Vagina (tissue), 2 donors: ENCODE measurements around the gene PBX1. TPM values are rescaled to one million over a fixed set of nuclear protein-coding genes. Genes with fewer than 3 reads are reported as not detected.

Experiments
- DNase-seq, 2 donors: peaks; one replicate each; pipeline ENCODE4 v3.0.0-alpha.2; 2017; ENCODE audit errors: extremely low spot score in 2 of 2
- H3K27ac ChIP-seq: fragments of 200-600 bp; sonication (generic); one replicate; pipeline ENCODE4 v1.5.1; 2019
- H3K27me3 ChIP-seq: fragments of 200-600 bp; sonication (generic); one replicate; pipeline ENCODE4 v1.5.1; 2019
- H3K36me3 ChIP-seq, 2 donors: fragments of 200-600 bp; sonication (generic); one replicate each; pipeline ENCODE4 v1.5.1; 2017 to 2019
- H3K4me1 ChIP-seq: fragments of 200-600 bp; sonication (generic); one replicate; pipeline ENCODE4 v1.5.1; 2019
- H3K4me3 ChIP-seq, 2 donors: fragments of 200-600 bp; sonication (generic); 1 replicate in 1 of 2; 2 replicates in 1 of 2; pipeline ENCODE4 v1.5.1; 2016 to 2019
- H3K9me3 ChIP-seq: fragments of 200-600 bp; sonication (generic); one replicate; pipeline ENCODE4 v1.5.1; 2019
- POLR2A ChIP-seq, 2 donors: fragments of 450-650 bp; IDR thresholded peaks; one replicate each; pipeline ENCODE4 v1.6.1; 2017; ENCODE audit warnings: antibody characterized with exemption in 2 of 2, mild to moderate bottlenecking in 2 of 2, moderate library complexity in 2 of 2
- POLR2AphosphoS5 ChIP-seq, 2 donors: sonication (generic); formaldehyde crosslinking; IDR thresholded peaks; one replicate each; pipeline ENCODE4 v1.9.0; 2017; ENCODE audit warnings: antibody characterized with exemption in 2 of 2, mild to moderate bottlenecking in 2 of 2, low read depth in 1 of 2; ENCODE audit not compliant: insufficient read depth in 1 of 2
- intact Hi-C: fragments of 100-400 bp; cut with DNase I; formaldehyde crosslinking; loops from one replicate; pipeline ENCODE4 v1.15.1; 2023
- total RNA-seq: library from RNA; depleted of rRNA; stranded (reverse); fragments of >200 nt; gene quantifications from one replicate; pipeline ENCODE4 v1.2.3, GENCODE V29; 2016
- TF ChIP-seq, protein P1 (sequence below), 3 experiments: fragments of 450-650 bp in 2 of 3; fragments of 200-600 bp in 1 of 3; sonication (generic) in 1 of 3; IDR thresholded peaks; one replicate each; pipeline ENCODE4 v1.5.1; 2017 to 2019; ENCODE audit warnings: antibody characterized with exemption in 3 of 3, mild to moderate bottlenecking in 2 of 3, moderate library complexity in 2 of 3

PBX1 gene
- total RNA-seq, 1 donor from 2014 or later = 69.0 TPM

DNA sequence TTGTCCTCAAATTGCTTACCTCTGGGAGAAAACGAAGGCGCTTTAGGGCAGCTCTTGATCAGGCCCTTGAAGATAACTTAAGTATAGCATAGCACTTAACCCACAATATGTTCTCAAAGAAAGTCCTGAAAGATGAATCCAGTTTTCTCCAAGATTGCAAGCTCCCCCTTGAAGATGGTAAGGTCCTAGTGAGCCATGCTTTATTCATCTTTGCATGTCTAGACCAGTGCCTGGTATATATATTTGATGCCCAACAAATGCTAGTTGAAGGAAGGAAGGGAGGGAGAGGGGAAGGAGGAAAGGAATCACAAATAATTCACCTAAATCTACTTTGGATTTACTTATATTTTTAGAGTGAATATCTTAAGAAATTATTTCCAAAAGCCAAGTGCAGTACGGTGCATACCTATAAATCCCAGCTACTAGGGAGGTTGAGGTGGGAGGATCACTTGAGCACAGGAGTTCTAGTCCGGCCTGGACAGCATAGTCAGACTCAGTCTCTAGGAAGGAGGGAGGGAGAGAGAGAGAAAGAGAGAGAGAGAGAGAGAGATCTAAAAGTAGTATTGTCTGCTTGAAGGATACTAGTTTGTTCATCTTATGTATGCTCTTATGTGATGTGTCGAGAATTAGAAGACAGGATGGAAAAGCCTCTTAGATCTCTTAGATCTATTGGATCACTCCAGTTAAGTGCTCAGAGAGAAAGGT lies 25.0 kb downstream of the PBX1 start:
- H3K27ac ChIP-seq = peak overlapping the region; percentile 88
- peaks cover 77% of the 10 kb centered on the region for H3K4me1 ChIP-seq
- no peak overlapping the region for H3K4me3 ChIP-seq
- H3K27me3 ChIP-seq = no peaks in the 10 kb centered on the region
- TF ChIP-seq, protein P1, sequence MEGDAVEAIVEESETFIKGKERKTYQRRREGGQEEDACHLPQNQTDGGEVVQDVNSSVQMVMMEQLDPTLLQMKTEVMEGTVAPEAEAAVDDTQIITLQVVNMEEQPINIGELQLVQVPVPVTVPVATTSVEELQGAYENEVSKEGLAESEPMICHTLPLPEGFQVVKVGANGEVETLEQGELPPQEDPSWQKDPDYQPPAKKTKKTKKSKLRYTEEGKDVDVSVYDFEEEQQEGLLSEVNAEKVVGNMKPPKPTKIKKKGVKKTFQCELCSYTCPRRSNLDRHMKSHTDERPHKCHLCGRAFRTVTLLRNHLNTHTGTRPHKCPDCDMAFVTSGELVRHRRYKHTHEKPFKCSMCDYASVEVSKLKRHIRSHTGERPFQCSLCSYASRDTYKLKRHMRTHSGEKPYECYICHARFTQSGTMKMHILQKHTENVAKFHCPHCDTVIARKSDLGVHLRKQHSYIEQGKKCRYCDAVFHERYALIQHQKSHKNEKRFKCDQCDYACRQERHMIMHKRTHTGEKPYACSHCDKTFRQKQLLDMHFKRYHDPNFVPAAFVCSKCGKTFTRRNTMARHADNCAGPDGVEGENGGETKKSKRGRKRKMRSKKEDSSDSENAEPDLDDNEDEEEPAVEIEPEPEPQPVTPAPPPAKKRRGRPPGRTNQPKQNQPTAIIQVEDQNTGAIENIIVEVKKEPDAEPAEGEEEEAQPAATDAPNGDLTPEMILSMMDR (IDR thresholded peaks at IDR 0.05) = no peak
- no peak for TF ChIP-seq POLR2A (IDR thresholded peaks at IDR 0.05)
- no peak for TF ChIP-seq POLR2AphosphoS5 (IDR thresholded peaks at IDR 0.05; ENCODE audit: insufficient read depth in 1 of 2, low read depth in 1 of 2)
- no peak for DNase-seq
- no peaks in the 10 kb centered on the region for H3K9me3 ChIP-seq
- intact Hi-C loops = no loop called here
- H3K36me3 ChIP-seq = no peaks in the 10 kb centered on the region

DNA sequence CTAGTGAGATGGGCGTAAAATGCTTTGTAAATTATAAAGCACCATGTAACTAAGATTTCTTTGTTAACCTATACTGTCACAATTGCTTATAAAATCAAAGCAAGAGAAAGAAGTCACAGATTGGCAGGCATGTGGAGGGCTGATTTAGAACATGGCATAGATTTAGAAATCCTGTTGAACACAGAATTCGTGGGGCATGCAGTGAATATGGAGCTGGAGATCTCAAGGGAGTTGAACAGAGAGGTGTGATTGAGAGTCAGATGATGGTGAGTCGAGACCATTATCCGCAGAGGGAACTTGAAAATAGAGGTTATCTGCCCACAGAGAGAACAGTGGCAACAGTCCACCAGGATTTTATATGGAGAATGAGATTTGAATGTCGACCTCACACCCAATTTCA lies 27.6 kb downstream of the PBX1 start:
- no peaks in the 10 kb centered on the region for H3K9me3 ChIP-seq
- H3K4me1 ChIP-seq = peaks cover 85% of the 10 kb centered on the region
- intact Hi-C loops = no loop called here
- H3K27ac ChIP-seq = peak overlapping the region; percentile 88
- peak overlapping the region in 1 of 2 donors; percentile 6 for H3K4me3 ChIP-seq
- no peaks in the 10 kb centered on the region for H3K27me3 ChIP-seq
- no peaks in the 10 kb centered on the region for H3K36me3 ChIP-seq
- DNase-seq = no peak
- TF ChIP-seq POLR2A (IDR thresholded peaks at IDR 0.05) (no peak), POLR2AphosphoS5 (IDR thresholded peaks at IDR 0.05; ENCODE audit: insufficient read depth in 1 of 2, low read depth in 1 of 2) (no peak)
- TF ChIP-seq, protein P1 (IDR thresholded peaks at IDR 0.05) = no peak

DNA sequence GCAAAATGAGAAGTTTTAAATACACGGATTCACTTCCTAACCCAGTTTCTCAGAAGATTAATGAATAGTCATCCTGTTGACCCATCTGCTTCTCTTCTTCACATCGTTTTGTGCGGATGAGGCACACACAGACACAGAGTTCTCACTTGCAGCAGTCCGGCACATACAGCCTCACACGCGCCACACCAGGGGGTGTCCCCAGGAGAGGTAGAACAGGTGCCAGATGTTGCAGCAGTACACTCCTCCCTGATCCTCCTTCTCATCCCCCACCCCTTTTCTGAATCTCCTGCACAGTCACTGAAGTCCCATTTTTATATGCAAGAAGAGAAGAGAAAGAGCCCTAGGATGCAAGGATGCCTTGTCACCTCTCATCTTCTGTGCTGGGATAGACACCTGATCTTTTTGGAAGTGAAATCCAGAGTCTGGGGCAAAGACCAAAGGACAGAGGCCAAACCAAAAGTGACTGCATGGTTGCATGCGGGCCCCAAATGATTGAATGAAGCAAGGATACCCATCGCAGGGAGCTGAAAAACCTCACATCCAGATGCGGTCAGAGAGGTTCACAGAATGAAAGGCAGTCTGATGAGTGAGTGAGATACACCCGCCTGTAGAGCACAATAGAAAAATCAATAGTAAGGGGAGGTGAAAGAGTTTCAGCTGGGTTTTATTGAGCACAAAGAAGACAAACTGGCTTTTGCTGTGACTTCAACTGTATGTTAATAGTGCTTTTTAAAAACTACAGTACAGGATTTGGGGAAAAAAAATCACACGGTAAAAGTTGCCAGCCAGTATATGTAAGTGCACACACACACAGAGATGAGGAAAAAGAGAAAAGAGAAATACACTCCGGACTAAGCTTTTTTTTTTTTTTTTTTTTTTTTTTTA lies 28.9 kb downstream of the PBX1 start:
- H3K4me3 ChIP-seq = peak overlapping the region in 1 of 2 donors; percentile 38
- TF ChIP-seq POLR2AphosphoS5 (IDR thresholded peaks at IDR 0.05; ENCODE audit: insufficient read depth in 1 of 2, low read depth in 1 of 2) = no peak
- TF ChIP-seq, protein P1 (IDR thresholded peaks at IDR 0.05) = no peak
- no peak for TF ChIP-seq POLR2A (IDR thresholded peaks at IDR 0.05)
- DNase-seq = no peak
- H3K9me3 ChIP-seq = no peaks in the 10 kb centered on the region
- peaks cover 94% of the 10 kb centered on the region for H3K4me1 ChIP-seq
- no peaks in the 10 kb centered on the region for H3K36me3 ChIP-seq
- H3K27me3 ChIP-seq = no peaks in the 10 kb centered on the region
- intact Hi-C loops = no loop called here
- peak overlapping the region; percentile 88 for H3K27ac ChIP-seq

DNA sequence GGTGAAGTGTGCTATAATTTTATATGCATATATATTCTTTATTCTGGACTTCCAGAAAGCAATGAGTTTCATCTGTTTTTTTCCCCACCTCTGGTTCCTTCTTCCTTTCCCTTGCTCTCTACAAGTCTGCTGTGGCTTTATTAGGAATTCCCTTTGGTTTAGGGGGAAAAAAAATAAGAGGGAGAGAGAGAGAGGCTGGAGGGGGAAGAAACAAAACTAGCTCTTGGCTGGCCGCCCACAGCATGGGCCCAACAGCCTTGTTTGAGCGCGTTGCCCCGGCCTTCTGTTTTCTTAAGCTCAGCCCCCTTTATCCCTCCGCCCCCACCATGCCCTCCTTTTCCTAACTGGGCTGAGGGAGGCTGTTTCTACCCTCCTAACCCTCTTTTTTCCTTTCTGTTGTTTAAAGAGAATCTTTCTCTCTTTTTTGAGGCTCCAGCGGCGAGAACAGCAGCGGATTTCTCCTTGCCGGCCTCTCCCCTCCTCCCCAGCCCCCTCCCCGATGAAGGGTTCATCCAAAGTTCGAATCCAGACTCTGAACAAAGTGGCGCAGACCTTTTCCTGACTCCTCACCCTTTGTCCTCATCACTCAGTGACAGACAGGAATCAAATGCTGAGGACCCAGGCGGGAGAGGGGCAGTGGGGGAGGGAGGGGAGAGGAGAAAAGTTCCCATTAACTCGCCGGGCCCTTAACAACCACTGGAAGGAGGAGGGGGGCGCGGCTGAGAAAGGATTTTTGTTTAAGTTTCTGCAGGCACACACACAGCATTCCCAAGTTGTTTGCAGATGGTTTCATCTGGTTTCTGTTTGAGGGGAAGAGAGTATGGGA lies 29.7 kb downstream of the PBX1 start:
- Histone ChIP-seq H3K4me3 (peak overlapping the region; percentile 38 to 44), H3K9me3 (no peaks in the 10 kb centered on the region), H3K27ac (peak overlapping the region; percentile 88), H3K27me3 (no peaks in the 10 kb centered on the region), H3K4me1 (peaks cover 85% of the 10 kb centered on the region), H3K36me3 (no peaks in the 10 kb centered on the region)
- intact Hi-C loops = no loop called here
- no peak for DNase-seq
- TF ChIP-seq POLR2AphosphoS5 (IDR thresholded peaks at IDR 0.05; ENCODE audit: insufficient read depth in 1 of 2, low read depth in 1 of 2) (peak in 1 of 2 donors; percentile 42), POLR2A (IDR thresholded peaks at IDR 0.05) (no peak)

DNA sequence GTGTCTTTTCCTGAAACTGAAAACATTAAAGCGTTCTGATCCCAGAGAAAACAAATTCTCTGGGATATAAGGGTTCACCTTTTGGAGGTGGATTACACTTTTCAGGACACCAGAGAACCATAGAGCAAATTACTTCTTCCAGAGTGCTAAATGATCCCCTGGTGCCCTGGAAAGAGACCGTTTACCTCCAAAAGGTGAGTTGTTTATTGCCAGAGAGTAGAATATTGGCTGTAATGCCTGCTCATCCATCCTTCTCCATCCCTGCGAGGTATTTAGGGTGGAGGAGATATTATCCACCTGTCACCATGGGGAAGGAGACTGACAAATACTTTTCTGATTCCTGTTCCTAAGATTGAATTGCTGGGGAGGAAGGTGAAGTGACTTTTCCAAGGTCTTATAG lies 30.4 kb downstream of the PBX1 start:
- H3K4me3 ChIP-seq = peak overlapping the region in 1 of 2 donors; percentile 38
- intact Hi-C loops = no loop called here
- no peak for DNase-seq
- peaks cover 78% of the 10 kb centered on the region for H3K4me1 ChIP-seq
- TF ChIP-seq POLR2A (IDR thresholded peaks at IDR 0.05) = no peak
- no peak for TF ChIP-seq POLR2AphosphoS5 (IDR thresholded peaks at IDR 0.05; ENCODE audit: insufficient read depth in 1 of 2, low read depth in 1 of 2)
- TF ChIP-seq, protein P1 (IDR thresholded peaks at IDR 0.05) = no peak
- H3K36me3 ChIP-seq = no peaks in the 10 kb centered on the region
- peak overlapping the region; percentile 88 for H3K27ac ChIP-seq
- no peaks in the 10 kb centered on the region for H3K27me3 ChIP-seq
- no peaks in the 10 kb centered on the region for H3K9me3 ChIP-seq
